ENCODE results near the gene CCDC167.

Gene CCDC167

DNA sequence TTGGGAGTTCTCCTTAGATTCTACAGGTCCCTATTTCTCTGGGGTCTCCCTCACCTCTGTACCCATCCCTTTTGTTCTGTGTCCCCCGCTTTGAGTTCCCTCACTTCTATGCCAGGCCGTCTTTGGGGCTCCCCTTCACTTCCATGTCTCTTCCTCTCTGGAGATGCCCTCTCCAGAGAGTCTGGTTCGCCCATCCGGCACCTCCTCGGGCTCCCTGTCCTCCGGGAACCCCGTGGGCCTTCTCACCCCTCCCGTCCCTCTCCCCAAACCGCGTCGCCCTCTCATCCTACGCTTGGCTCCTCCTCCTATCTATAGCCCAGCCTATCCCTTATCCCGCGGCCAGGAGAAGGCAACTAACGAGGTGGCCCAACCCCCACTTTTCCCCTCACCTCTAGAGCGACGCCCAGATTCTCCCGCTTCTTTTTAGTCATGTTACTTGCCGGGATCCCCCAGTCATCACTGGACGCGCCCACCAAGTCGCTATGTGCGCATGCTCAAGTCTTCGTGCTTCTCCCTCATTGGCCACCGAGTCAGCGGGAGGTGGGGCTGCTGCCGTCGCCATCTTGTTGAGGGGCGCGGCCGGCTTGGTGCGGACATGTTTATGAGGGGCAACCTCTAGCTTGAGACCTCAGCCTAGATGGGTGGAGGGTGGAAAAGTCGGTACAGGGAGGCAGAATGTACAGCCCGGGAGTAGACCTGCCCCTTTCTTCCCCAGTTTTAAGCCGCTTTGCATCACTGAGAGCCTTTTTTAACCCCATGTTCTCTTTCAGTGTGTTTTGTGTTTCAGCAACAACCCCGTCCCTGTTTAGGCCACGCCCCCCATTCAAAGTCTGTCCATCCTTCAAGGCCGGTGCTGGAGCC, at the start of gene CCDC167:
Gene CCDC167 (minus strand): TSS at position 461 of the 861 bp plus-strand sequence. CDS start 30 bp downstream, at position 431.
- in situ Hi-C loops (cut with HindIII; ENCODE audit: low sequenced_read_pairs): no loop called here

DNA sequence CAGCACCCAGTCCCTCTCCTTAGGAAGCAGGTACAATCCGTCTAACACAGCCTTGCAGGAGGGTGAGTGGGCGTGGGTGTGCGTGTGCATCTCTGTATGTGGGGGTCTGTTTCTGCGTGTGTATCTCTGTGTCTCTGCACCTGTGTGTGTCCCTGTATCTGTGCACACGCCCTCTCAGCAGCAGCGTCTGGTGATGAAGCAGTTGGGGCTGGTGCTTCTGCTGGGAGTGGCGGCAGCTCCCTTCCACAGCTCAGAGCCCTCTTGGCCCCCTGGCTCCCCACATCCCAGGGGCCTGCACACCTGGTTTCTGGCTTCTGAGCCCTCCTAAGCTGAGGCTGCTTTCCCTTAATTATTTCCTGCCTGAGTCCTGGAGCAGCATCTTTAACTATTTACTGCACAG, 49.5 kb upstream of the CCDC167 start:
- in situ Hi-C loops (cut with HindIII; ENCODE audit: low sequenced_read_pairs): loop anchor here (5.0 kb wide), 1 partner anchor 42 kb away; no protein-coding TSS in a partner anchor

DNA sequence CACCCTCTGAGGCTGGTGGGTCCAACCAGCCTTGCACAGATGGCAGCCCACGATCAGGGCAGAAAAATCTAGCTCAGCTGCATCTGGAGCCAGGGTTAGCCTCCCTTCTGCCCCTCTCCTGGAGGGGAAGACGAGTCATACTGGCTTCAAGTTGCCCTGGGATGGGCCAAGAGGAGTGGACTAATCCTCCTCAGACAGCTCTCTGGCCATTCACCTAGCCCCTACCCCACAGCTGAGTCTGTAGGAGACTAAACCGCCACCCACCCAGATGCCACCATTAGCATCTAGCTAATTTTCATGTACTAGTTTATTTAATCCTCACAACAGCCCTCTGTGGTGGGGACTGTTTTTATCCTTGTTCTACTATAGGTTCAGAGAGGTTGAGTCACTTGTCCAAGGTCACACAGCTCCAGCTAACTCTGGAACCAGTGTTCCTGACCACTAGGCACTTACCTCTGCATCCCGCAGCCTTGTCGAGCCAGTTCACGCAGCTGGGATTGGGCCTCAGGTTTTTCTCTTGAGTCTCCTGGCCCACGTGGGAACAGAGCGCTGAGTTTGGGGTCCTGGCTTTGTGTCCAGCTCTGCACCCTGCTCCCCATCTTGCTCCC, 48.5 kb upstream of the CCDC167 start:
- in situ Hi-C loops (cut with HindIII; ENCODE audit: low sequenced_read_pairs): loop anchor here (5.0 kb wide), 1 partner anchor 41 kb away; no protein-coding TSS in a partner anchor

- in situ Hi-C loops (cut with HindIII; ENCODE audit: low sequenced_read_pairs): loop anchor here (5.0 kb wide), 1 partner anchor 40 kb away; no protein-coding TSS in a partner anchor
Observed at GRCh38 chr6:37547564-37548061, 47.9 kb upstream of the CCDC167 start.

DNA sequence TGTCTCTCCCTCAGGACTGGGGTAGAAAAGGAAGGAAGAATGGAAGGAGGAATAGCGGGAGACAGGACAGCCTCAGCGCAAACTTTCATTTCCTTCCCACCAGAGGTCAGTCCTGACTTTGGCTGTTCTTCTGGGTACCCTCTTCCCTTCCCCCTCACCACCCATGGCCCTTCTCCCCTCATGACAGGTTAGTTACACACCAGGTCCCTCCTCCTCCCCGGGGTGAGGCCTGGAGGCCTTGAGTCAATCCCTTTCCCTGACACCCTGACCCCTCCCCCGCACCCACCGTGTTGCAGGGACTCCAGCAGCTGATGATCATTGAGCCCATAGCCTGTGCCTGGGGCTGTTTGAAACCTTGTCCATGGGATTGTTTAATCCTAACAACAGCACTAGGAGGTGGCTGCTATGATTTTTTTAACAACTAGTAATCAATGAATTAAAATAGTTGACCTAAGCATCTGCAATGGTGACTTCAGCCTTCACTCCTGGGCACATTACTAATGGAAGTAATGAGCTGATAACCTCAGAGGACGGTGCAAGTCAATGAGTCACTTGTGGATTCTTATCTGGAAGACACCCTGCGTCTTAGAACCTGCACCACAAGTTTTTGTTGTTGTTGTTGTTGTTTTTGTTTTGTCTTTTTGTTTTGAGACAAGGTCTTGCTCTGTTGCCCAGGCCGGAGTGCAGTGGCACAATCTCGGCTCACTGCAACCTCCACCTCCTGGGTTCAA, 46.6 kb upstream of the CCDC167 start:
- in situ Hi-C loops (cut with HindIII; ENCODE audit: low sequenced_read_pairs): loop anchor here (5.0 kb wide), 1 partner anchor 39 kb away; no protein-coding TSS in a partner anchor

DNA sequence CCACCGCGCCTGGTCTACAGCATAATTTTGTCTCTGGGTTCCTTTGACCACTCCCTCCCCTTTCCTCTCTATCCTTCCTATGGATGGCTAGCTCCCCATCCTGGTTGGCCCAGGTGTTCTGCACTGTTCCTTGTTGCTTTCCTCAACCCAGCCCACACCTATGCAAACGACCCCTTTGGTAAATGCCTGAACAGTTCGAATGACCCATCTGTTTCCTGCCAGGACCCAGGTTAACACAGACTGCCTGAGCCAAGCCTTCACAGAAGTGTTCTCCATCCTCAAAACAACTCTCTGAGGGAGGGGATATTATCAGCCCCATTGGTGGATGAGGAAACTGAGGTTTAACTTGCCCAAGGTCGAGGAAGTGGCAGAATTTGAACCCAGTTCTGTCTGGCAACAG, 44.8 kb upstream of the CCDC167 start:
- in situ Hi-C loops (cut with HindIII; ENCODE audit: low sequenced_read_pairs): no loop called here

DNA sequence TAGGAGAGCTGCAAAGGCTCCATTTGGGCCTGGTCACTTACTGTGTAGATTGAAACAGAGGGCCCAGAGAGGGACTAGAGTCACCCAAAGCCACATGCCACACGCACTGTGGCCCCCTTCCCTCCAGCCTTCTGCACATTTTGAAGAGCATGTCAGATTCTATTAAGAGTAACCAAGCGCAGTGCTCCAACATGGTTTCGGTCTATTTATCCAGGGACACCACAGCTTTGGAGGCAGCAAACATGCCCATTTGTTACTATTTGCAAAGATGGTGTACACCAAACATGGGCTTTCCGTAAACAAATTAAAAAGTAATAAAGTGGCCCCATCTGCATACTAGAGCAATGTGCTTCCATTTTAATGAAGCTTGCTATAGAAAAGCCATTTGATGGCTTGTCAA, 43.7 kb upstream of the CCDC167 start:
- in situ Hi-C loops (cut with HindIII; ENCODE audit: low sequenced_read_pairs): no loop called here

GRCh38 chr6:37541346-37541745, 41.7 kb upstream of the CCDC167 start:
- in situ Hi-C loops (cut with HindIII; ENCODE audit: low sequenced_read_pairs): no loop called here

GRCh38 chr6:37540390-37540789, 40.7 kb upstream of the CCDC167 start:
- in situ Hi-C loops (cut with HindIII; ENCODE audit: low sequenced_read_pairs): no loop called here

- in situ Hi-C loops (cut with HindIII; ENCODE audit: low sequenced_read_pairs): no loop called here
Observed at GRCh38 chr6:37540029-37540352, 40.3 kb upstream of the CCDC167 start.

DNA sequence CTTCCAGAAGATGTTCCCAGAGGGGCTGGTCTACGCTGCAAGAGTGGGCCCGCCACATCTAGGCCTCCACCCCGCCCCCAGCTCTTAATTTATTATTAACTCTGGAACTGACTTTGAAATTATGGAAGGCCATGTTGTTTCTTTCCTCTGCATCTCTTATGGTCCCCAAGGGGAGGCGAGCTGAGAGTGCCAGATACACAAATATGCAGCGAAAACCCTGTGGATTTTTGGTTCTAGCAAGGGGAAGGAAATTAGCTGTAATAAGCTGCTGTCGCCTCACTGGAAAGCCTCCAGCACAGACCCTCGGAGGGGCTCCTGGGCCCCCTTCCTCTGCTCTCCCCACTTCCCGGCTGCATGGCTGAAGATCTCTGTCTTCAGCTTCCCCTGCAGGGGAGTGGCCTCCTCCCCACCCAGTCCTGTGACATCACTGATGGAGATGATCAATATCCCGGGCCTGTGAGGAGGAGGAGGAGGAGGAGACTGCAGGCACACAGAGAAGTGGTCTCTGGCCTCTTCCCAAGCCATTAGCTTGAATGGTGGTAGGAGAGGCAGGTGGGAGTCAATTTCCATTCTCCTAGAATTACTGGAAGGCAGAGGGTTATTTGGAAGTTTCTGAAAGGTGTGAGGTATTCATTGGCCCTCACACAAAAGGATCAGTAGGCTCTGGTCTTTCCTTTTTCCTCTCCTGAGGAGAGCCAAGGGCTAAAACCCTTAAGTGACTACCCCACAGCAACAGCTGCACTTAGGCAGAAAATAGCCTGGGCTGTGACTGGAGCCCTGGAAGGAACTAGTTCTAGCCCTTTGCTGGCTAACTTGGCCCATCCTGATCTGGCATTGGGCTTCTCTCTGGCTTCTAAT, 39.7 kb upstream of the CCDC167 start:
- in situ Hi-C loops (cut with HindIII; ENCODE audit: low sequenced_read_pairs): no loop called here

GRCh38 chr6:37538107-37538506, 38.4 kb upstream of the CCDC167 start:
- in situ Hi-C loops (cut with HindIII; ENCODE audit: low sequenced_read_pairs): no loop called here

- in situ Hi-C loops (cut with HindIII; ENCODE audit: low sequenced_read_pairs): no loop called here
Observed at GRCh38 chr6:37537548-37537947, 37.9 kb upstream of the CCDC167 start.

- in situ Hi-C loops (cut with HindIII; ENCODE audit: low sequenced_read_pairs): no loop called here
Observed at GRCh38 chr6:37536491-37537190, 36.9 kb upstream of the CCDC167 start.

- in situ Hi-C loops (cut with HindIII; ENCODE audit: low sequenced_read_pairs): no loop called here
Observed at GRCh38 chr6:37535759-37536490, 36.2 kb upstream of the CCDC167 start.

DNA sequence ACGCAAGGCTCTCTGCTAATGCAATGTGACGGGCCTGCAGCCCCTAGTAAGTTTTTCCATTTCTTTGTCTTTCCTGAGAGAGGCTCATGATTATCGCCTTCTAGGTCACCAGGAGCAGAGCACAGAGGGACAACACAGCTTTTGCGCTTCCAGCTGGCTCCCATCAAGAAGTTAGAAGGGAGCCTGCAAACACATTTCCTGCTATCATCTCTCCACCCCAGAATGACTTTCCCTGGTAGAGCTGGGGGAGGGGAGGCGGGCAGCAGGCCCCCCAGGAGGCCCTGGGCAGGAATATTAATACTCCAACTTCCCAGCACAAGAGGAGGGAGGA, 35.7 kb upstream of the CCDC167 start:
- in situ Hi-C loops (cut with HindIII; ENCODE audit: low sequenced_read_pairs): no loop called here

GRCh38 chr6:37534893-37535292, 35.2 kb upstream of the CCDC167 start:
- in situ Hi-C loops (cut with HindIII; ENCODE audit: low sequenced_read_pairs): no loop called here

DNA sequence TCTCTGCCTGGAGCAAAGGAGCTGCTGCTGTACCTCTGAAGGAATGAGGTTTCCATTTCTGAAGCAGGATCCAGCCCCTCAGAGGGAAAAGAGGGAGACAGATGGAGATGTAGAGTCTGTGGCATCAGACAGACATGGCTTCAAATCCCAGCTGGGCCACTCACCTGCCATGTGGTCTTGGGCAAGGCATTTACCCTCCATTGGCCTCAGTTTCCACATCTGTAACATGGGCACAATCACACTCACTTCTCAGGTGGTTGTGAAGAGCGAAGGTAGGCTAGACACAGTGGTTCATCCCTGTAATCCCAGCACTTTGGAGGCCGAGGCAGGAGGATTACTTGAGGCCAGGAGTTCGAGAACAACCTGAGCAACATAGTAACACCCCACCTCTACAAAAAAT, 32.4 kb upstream of the CCDC167 start:
- in situ Hi-C loops (cut with HindIII; ENCODE audit: low sequenced_read_pairs): no loop called here

DNA sequence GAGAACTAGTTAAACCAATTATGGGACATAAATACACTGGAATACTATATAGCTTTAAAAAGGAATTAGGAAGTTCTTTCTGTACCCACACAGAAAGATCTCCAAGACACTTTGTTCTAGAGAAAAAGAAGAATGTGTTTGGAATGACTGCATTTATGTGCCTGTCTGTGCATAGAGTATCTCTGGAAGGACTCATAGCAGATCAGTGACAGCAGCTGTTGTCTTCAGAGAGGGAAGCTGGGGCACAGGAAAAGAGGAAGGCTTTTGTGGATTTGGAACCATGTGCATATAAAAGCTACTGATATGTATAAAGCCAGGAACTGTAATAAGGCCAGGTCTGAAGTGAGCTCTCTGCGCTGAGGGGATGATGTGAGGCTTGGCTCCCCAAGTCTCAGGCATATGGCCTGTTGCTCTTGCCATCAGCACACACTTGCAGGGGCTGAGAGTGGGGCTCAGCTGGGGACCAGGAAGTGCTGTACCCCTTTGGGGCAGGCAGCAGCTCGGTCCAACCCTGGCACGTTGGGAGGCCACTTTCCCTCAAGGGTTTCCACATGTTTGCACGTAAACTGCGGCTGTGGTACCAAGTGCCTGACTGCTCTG, 31.8 kb upstream of the CCDC167 start:
- in situ Hi-C loops (cut with HindIII; ENCODE audit: low sequenced_read_pairs): no loop called here
